NB4 (cell line): ENCODE data around the gene SMO.

Source experiments
- POLR2A ChIP-seq: IDR thresholded peaks from 2 replicates; pipeline ENCODE4 v1.6.1; 2011; ENCODE audit warnings: mild to moderate bottlenecking; ENCODE audit not compliant: insufficient read length; ENCODE audit errors: extremely low read depth
- TF ChIP-seq, protein P1 (sequence below): IDR thresholded peaks from 2 replicates; pipeline ENCODE4 v1.6.1; 2011; ENCODE audit warnings: low read depth, low read length

DNA sequence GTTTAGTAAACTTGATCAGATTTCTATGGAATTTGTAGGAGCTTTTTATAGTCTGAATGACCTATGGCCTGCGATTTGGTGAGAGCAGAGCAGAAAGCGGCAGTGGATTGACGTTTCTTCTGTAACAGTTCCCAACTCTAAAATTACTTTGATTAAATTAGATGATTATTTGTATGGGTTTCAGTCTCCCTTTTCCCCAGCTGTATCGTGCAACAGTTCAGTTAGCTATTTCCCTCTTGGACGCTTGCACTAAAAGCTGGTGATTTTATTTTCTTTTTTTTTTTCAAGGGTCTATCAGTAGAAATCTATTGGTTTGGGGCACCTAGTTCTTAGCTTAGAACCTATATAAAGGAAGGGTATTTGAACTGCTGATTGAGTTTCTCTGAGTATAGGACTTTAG lies 43.2 kb downstream of the SMO start:
- no peak for TF ChIP-seq POLR2A
- TF ChIP-seq, protein P1, sequence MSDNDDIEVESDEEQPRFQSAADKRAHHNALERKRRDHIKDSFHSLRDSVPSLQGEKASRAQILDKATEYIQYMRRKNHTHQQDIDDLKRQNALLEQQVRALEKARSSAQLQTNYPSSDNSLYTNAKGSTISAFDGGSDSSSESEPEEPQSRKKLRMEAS, result no peak
